GM12878 (cell line): Measurements from ENCODE around the gene SHMT1. TPM values are rescaled to one million over a fixed set of nuclear protein-coding genes. Genes with fewer than 3 reads are reported as not detected.

Experiments
- ATF3 ChIP-seq: IDR thresholded peaks from 2 replicates; pipeline ENCODE4 v1.6.1; 2011; ENCODE audit warnings: low read depth, mild to moderate bottlenecking, low read length, moderate library complexity, borderline replicate concordance; ENCODE audit errors: extremely low read depth
- CREM ChIP-seq: IDR thresholded peaks from 2 replicates; pipeline ENCODE4 v1.6.1; 2014; ENCODE audit warnings: antibody characterized with exemption, low read depth
- CUX1 ChIP-seq: IDR thresholded peaks from 2 replicates; pipeline ENCODE4 v1.6.1; 2012; ENCODE audit warnings: improper control_type of control experiment, low read depth, low read length; ENCODE audit not compliant: insufficient replicate concordance
- NFXL1 ChIP-seq: fragments of 450-650 bp; IDR thresholded peaks from 2 replicates; pipeline ENCODE4 v1.6.1; 2017; ENCODE audit warnings: antibody characterized with exemption, mild to moderate bottlenecking, borderline replicate concordance
- NR2C1 ChIP-seq: fragments of 450-650 bp; IDR thresholded peaks from 2 replicates; pipeline ENCODE4 v1.6.1; 2017; ENCODE audit warnings: antibody characterized with exemption, mild to moderate bottlenecking, moderate library complexity
- PBX3 ChIP-seq: IDR thresholded peaks from 2 replicates; pipeline ENCODE4 v1.6.1; 2011; ENCODE audit warnings: mild to moderate bottlenecking, low read depth, low read length, moderate library complexity; ENCODE audit not compliant: insufficient replicate concordance
- RCOR1 ChIP-seq: conservative IDR thresholded peaks from 2 replicates; pipeline ENCODE4 v1.6.1; 2012; ENCODE audit warnings: low read depth, low read length, improper control_type of control experiment
- SIX5 ChIP-seq: IDR thresholded peaks from 2 replicates; pipeline ENCODE4 v1.6.1; 2011; ENCODE audit warnings: mild to moderate bottlenecking, low read depth, low read length, moderate library complexity; ENCODE audit not compliant: severe bottlenecking
- SMAD1 ChIP-seq: fragments of 450-650 bp; IDR thresholded peaks from 2 replicates; pipeline ENCODE4 v1.6.1; 2018; ENCODE audit warnings: mild to moderate bottlenecking, low read depth; ENCODE audit not compliant: partially characterized antibody
- ZBTB40 ChIP-seq: fragments of 450-650 bp; IDR thresholded peaks from 2 replicates; pipeline ENCODE4 v1.6.1; 2016; ENCODE audit warnings: mild to moderate bottlenecking, moderate library complexity, borderline replicate concordance
- ZNF217 ChIP-seq: fragments of 450-650 bp; IDR thresholded peaks from 2 replicates; pipeline ENCODE4 v1.6.1; 2017; ENCODE audit warnings: antibody characterized with exemption, mild to moderate bottlenecking
- polyA plus RNA-seq, 11 experiments: library from polyadenylated mRNA; depleted of rRNA in 4 of 11; unstranded in 6 of 11; stranded (reverse) in 5 of 11; fragments of >200 nt; fragmentation: Nextera tagmentation in 4 of 11; fragmentation: Illumina TruSeq in 1 of 11; extraction: Ambion mirVana in 4 of 11; extraction: Trizol in 1 of 11; gene quantifications; 1 replicate in 1 of 11; 2 replicates in 10 of 11; pipeline versions ENCODE4 v1.2.1 to v1.2.3, GENCODE V29; 2011 to 2016; ENCODE audit warnings: inconsistent platforms in 2 of 11, missing spikeins in 2 of 11, low read depth in 1 of 11
- total RNA-seq, 4 experiments: library from RNA; depleted of rRNA in 3 of 4; stranded (reverse); fragments of >200 nt in 3 of 4; fragmentation: Illumina TruSeq in 1 of 4; extraction: Trizol in 1 of 4; gene quantifications; 2 replicates each; pipeline versions ENCODE4 v1.2.1 to v1.2.3, GENCODE V29; 2013 to 2021
- TF ChIP-seq, protein P1 (sequence below): IDR thresholded peaks from 2 replicates; pipeline ENCODE4 v1.6.1; 2011; ENCODE audit warnings: borderline replicate concordance, low read depth, mild to moderate bottlenecking, moderate library complexity, low read length; ENCODE audit not compliant: insufficient read depth, poor library complexity, severe bottlenecking

Gene SHMT1
- total and polyA plus RNA-seq, 10 of the 15 experiments (the other 5 are each of a cell fraction or from before 2014, with no cell fraction given): 5.2 to 60.1 (median 34.6) TPM

- TF ChIP-seq ZBTB40: no peak
- no peak for TF ChIP-seq PBX3
- TF ChIP-seq ATF3: peak; percentile 54; the same call in 1 of the 2 replicates
- TF ChIP-seq SIX5: no peak
- TF ChIP-seq CREM: no peak
- TF ChIP-seq CUX1: no peak
- no peak for TF ChIP-seq RCOR1
- TF ChIP-seq NFXL1: no peak
- TF ChIP-seq, protein P1, sequence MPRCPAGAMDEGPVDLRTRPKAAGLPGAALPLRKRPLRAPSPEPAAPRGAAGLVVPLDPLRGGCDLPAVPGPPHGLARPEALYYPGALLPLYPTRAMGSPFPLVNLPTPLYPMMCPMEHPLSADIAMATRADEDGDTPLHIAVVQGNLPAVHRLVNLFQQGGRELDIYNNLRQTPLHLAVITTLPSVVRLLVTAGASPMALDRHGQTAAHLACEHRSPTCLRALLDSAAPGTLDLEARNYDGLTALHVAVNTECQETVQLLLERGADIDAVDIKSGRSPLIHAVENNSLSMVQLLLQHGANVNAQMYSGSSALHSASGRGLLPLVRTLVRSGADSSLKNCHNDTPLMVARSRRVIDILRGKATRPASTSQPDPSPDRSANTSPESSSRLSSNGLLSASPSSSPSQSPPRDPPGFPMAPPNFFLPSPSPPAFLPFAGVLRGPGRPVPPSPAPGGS: no peak
- no peak for TF ChIP-seq NR2C1
- peak; percentile 43; the same call in 1 of the 2 replicates for TF ChIP-seq ZNF217
- no peak for TF ChIP-seq SMAD1
Observed at GRCh38 chr17:18363101-18364049, at the start of gene SHMT1 (continued).
